ENCODE data around the gene CAMSAP2.

The CAMSAP2 gene

DNA sequence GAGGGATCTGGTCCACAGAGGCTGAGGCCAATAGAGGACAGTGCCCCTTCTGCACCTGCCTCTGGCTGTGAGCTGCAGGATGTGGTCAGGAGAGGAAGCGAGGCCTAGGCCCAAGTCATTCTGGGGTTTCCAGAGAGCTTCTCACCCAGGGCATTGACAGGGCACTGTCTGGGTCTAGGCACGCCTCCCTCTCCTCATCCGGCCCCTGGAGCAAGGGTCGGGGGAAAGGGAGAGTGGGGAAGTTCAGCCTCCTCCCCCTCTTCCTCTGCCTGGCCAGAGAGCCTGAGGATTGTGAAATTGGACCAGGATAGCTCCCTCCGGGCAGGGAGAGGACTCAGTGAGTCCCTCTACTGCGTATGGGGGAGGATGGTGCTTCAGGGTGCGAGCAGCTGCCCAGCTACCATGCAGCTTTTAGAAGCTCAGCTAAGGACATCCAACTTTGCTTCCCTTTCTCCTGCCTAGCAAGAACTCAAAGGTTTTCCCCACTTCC is 149.7 kb downstream of the CAMSAP2 start:
- no peak overlapping the region for H3K4me3 ChIP-seq (ENCODE audit: control insufficient read depth, low read depth, low read length)
- no peak for DNase-seq (ENCODE audit: low read depth)
- TF ChIP-seq, protein P1, sequence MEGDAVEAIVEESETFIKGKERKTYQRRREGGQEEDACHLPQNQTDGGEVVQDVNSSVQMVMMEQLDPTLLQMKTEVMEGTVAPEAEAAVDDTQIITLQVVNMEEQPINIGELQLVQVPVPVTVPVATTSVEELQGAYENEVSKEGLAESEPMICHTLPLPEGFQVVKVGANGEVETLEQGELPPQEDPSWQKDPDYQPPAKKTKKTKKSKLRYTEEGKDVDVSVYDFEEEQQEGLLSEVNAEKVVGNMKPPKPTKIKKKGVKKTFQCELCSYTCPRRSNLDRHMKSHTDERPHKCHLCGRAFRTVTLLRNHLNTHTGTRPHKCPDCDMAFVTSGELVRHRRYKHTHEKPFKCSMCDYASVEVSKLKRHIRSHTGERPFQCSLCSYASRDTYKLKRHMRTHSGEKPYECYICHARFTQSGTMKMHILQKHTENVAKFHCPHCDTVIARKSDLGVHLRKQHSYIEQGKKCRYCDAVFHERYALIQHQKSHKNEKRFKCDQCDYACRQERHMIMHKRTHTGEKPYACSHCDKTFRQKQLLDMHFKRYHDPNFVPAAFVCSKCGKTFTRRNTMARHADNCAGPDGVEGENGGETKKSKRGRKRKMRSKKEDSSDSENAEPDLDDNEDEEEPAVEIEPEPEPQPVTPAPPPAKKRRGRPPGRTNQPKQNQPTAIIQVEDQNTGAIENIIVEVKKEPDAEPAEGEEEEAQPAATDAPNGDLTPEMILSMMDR (IDR thresholded peaks at IDR 0.05; ENCODE audit: control insufficient read depth, insufficient read depth, low read depth, low read length, missing control alignments) = no peak

- H3K4me3 ChIP-seq (ENCODE audit: control insufficient read depth, low read depth, low read length) = no peak overlapping the region
- no peak for DNase-seq (ENCODE audit: low read depth)
- TF ChIP-seq, protein P1 (IDR thresholded peaks at IDR 0.05; ENCODE audit: control insufficient read depth, insufficient read depth, low read depth, low read length, missing control alignments) = no peak
These were observed 150.9 kb downstream of the CAMSAP2 start for GRCh38 chr1:200889571-200889970.

DNA sequence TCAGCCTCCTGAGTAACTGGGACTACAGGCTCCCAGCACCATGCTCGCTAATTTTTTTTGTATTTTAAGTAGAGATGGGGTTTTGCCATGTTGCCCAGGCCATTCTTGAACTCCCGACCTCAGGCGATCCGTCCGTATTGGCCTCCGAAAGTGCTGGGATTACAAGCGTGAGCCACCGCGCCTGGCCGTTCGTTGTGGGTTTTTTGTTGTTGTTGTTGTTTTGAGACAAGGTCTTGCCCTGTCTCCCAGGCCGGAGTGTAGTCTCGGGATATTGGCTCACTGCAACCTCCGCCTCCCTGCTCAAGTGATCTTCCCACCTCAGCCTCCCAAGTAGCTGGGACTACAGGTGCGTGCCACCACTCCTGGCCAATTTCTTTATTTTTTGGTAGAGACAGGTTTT is 151.3 kb downstream of the CAMSAP2 start:
- TF ChIP-seq, protein P1 (IDR thresholded peaks at IDR 0.05; ENCODE audit: control insufficient read depth, insufficient read depth, low read depth, low read length, missing control alignments) = no peak
- DNase-seq (ENCODE audit: low read depth) = no peak
- no peak overlapping the region for H3K4me3 ChIP-seq (ENCODE audit: control insufficient read depth, low read depth, low read length)

DNA sequence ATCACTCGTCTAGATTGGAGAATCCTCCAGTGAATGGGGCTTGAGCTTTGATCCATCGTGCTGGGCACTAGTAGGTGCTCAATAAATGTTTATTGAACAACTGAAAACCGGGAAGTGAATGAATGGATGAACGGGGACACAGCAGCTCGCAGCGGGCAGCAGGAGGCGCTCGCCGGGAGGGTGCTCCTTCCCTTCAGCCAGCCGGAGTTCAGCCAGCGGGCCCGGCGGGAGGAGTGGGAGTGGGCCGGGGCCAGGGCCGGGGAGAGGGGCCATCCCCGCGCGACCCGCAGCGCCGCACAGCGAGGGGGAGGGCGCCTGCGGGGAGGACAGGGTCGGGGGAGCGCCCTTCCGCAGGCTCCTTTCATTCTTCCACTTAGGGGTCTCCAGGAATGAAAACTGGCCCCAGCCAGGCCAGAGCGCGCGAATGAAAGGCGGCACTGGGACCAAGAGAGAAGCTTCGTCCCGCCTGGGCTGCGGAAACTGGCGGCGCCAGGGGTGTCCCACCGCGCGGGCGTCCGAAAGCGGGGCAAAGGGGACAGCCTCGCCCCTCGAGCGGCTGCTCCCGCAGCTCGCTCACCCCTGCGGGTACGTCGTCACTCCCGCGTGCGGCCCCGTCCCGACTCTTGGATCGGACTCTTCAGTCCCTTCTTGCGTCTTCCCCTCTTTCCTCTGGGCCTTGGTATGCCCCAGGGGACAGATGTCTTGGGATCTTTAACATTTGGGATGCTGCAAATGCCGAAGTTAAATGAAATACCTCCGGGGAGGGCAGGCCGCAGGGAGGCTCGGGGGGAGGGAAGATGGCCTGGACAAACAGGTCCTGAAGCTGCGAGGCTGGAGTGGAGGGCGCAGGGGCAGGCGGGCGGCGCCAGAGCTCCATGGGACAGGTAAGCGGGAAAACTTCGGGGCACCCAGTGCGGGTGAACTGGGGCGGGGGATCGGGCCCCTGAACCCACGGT is 152.4 kb downstream of the CAMSAP2 start:
- no peak for DNase-seq (ENCODE audit: low read depth)
- TF ChIP-seq, protein P1 (IDR thresholded peaks at IDR 0.05; ENCODE audit: control insufficient read depth, insufficient read depth, low read depth, low read length, missing control alignments) = peak; percentile 58
- H3K4me3 ChIP-seq (ENCODE audit: control insufficient read depth, low read depth, low read length) = peak overlapping the region; percentile 48

DNA sequence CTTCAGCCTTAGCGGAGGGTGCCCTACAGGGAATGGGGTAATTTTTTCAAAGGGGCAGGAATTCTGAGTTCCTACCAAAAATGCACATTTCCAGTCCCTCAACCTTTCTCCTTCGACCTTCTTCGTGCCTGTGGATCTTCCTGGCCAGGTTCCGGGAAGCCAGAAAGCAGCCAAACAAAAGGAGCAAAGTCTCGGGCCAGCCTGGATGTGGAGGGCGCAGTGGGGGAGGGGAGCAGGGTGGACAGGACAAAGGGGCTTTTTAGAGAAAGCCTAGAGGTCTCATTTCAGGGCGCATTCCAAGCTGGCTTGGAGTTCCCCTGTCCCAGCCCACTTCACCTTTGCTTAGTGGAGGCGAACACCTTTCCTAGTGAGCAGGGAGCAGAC is 153.1 kb downstream of the CAMSAP2 start:
- TF ChIP-seq, protein P1 (IDR thresholded peaks at IDR 0.05; ENCODE audit: control insufficient read depth, insufficient read depth, low read depth, low read length, missing control alignments) = no peak
- H3K4me3 ChIP-seq (ENCODE audit: control insufficient read depth, low read depth, low read length) = no peak overlapping the region; the same call in none of the 2 replicates
- no peak for DNase-seq (ENCODE audit: low read depth)

GRCh38 chr1:200892546-200892945 is 153.9 kb downstream of the CAMSAP2 start:
- DNase-seq (ENCODE audit: low read depth) = no peak
- no peak overlapping the region for H3K4me3 ChIP-seq (ENCODE audit: control insufficient read depth, low read depth, low read length)
- TF ChIP-seq, protein P1 (IDR thresholded peaks at IDR 0.05; ENCODE audit: control insufficient read depth, insufficient read depth, low read depth, low read length, missing control alignments) = no peak

Measured in AG09309 (cell line).